ENCODE data around the gene KRT86.

- TF ChIP-seq CTCF (conservative IDR thresholded peaks at IDR 0.05 in 1 of 2, IDR thresholded peaks at IDR 0.05 in 1 of 2; ENCODE audit: low read depth in 1 of 2, low read length in 2 of 2), result no peak
- TF ChIP-seq EZH2 (IDR thresholded peaks at IDR 0.05; ENCODE audit: low read length, missing control alignments), result no peak
Observed at GRCh38 chr12:52295663-52296062, 21.2 kb downstream of the KRT86 start.
